GM18907 (cell line): ENCODE measurements around the gene OTULIN.

Experiments
- ATAC-seq: cut with Tn5 transposase; IDR thresholded peaks from one replicate; pipeline ENCODE4 v1.9.1; 2021; ENCODE audit warnings: mild to moderate bottlenecking, moderate library complexity; ENCODE audit not compliant: unreplicated experiment

The OTULIN gene

GRCh38 chr5:14664270-14665100, at the start of gene OTULIN:
Gene OTULIN (plus strand): TSS chr5:14664718. CDS start chr5:14664826, 108 bp downstream.
- ATAC-seq = peak; percentile 69

- no peak for ATAC-seq
Measured at GRCh38 chr5:14615365-14615764, 49.2 kb upstream of the OTULIN start.

- ATAC-seq = no peak
Measured at GRCh38 chr5:14617441-14617840, 47.1 kb upstream of the OTULIN start.

GRCh38 chr5:14627270-14627669, 37.2 kb upstream of the OTULIN start:
- ATAC-seq = no peak

GRCh38 chr5:14628346-14628745, 36.2 kb upstream of the OTULIN start:
- no peak for ATAC-seq

GRCh38 chr5:14630671-14631070, 33.8 kb upstream of the OTULIN start:
- no peak for ATAC-seq

GRCh38 chr5:14635656-14636055, 28.9 kb upstream of the OTULIN start:
- ATAC-seq = no peak

- ATAC-seq = no peak
Measured at GRCh38 chr5:14640765-14641164, 23.8 kb upstream of the OTULIN start.

- no peak for ATAC-seq
Measured at GRCh38 chr5:14644623-14645237, 19.8 kb upstream of the OTULIN start.

- no peak for ATAC-seq
Measured at GRCh38 chr5:14650052-14650451, 14.5 kb upstream of the OTULIN start.

- ATAC-seq = no peak
Measured at GRCh38 chr5:14655146-14655741, 9.3 kb upstream of the OTULIN start.

- ATAC-seq = no peak
Measured at GRCh38 chr5:14656898-14657297, 7.6 kb upstream of the OTULIN start.

- no peak for ATAC-seq
Measured at GRCh38 chr5:14659821-14660607, 4.5 kb upstream of the OTULIN start.

- peak; percentile 18 for ATAC-seq
Measured at GRCh38 chr5:14660833-14661232, 3.7 kb upstream of the OTULIN start.

GRCh38 chr5:14662721-14663260, 1.7 kb upstream of the OTULIN start:
- ATAC-seq = no peak

- ATAC-seq = peak; percentile 26
Measured at GRCh38 chr5:14663734-14664269, 716 bp upstream of the OTULIN start.

- ATAC-seq = peak; percentile 9
Measured at GRCh38 chr5:14665101-14665822, 744 bp downstream of the OTULIN start.

- peak; percentile 38 for ATAC-seq
Measured at GRCh38 chr5:14665949-14666348, 1.4 kb downstream of the OTULIN start.

GRCh38 chr5:14666357-14666756, 1.8 kb downstream of the OTULIN start:
- ATAC-seq = no peak

GRCh38 chr5:14667290-14667689, 2.8 kb downstream of the OTULIN start:
- ATAC-seq = no peak
